GM19351 (cell line): Measurements from ENCODE around the gene PDC.
A peak's percentile ranks its signal among the peaks of the same experiment; 100 is the strongest.
"Not testable (repeated sequence)": the region's sequence is repeated elsewhere in the genome, so short reads cannot be mapped to it uniquely, and the experiment has no call there.

Source experiments
- ATAC-seq: cut with Tn5 transposase; IDR thresholded peaks from one replicate; pipeline ENCODE4 v1.9.1; 2021; ENCODE audit warnings: mild to moderate bottlenecking, moderate library complexity; ENCODE audit not compliant: unreplicated experiment

PDC gene

DNA sequence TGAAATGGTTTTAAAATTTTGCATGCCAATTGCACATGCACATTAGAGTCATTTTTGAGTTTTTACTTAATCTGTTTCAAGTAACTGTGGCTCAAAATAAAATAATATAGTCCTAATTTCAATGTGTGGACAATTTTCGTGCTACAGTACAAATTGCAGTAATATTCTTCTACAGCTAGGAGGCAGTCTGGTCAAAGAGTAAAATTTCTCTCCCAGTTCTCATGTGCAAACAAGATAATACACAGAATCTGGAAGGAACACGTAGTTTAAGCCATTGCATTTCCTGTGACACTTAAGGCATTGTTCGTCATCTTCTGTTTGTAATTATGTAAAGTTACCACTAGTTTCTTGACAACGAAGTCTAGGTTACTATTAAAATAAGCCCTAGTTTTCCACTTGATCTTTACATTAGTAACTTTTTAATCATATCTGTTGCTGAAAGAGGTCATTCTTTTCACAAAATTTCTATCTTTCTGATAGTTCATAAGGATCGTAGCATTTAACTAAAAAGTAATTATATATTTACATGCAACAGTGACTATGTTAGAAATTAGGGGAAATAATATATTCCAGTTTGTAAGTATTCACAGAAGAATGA is 56.4 kb downstream of the PDC start:
- ATAC-seq = peak; percentile 77

DNA sequence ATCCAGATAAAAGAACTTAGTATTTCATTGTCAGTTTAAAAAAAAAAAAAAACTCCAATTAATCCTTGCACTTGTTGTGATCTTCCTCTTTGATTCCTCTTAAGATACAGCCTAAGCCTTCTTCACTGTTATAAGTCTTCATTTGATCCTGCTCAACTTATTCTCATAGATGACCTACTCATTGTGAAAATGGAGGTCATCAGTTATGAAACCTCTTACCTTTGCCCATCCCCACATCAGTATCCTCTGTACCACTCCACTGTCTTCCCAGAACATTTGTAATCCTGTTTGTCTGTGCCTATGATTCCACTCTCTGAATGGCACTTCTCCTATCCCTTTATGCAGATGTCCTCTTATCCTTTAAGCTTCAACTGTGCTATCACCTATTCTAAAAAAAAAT is 57.3 kb downstream of the PDC start:
- no peak for ATAC-seq

DNA sequence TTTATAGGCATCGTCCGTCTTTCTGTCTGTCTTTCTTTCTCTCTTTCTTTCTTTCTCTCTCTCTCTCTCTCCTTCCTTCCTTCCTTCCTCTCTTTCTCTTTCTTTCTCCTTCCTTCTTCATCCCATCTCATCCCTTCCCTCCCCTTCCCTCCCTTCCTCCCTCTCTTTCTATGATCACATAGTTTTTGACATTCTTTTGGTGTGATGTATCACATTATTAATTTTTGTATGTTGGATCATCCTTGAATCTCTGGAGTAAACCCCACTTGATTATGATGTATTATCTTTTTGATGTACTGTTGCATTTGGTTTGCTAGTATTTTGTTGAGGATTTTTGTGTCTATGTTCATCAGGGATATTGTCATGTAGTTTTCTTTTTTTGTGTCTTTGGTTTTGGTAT is 59.5 kb downstream of the PDC start:
- not testable (repeated sequence) for ATAC-seq
